Activated T-helper 1 cell treated with Interleukin-2 at 50 U/mL for 16 hours (primary cell): ENCODE measurements around the gene KRTAP29-1.

Experiments
- DNase-seq: peaks from one replicate; pipeline ENCODE4 v3.0.0-alpha.2; 2020; ENCODE audit warnings: low read depth

KRTAP29-1 gene

DNA sequence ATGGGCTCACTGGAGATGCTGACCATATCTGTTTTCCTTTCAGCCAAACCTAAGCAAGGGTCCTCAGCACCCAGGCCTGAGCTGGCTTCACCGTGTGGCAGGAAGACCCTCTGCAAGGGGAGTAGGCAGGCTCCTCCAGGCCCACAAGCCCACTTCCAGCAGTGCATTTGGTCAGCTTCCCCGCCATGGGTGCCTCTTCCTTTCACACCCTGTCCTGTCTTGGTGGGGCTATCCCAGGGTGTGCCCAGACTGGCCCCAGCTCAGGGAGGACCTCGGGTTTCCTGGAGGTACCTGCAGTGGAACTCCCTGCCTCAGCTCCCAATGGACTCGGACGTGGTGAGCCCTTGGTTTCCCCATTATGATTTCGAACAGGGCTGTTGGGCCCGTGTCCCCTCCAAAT lies 25.6 kb upstream of the KRTAP29-1 start:
- no peak for DNase-seq

DNA sequence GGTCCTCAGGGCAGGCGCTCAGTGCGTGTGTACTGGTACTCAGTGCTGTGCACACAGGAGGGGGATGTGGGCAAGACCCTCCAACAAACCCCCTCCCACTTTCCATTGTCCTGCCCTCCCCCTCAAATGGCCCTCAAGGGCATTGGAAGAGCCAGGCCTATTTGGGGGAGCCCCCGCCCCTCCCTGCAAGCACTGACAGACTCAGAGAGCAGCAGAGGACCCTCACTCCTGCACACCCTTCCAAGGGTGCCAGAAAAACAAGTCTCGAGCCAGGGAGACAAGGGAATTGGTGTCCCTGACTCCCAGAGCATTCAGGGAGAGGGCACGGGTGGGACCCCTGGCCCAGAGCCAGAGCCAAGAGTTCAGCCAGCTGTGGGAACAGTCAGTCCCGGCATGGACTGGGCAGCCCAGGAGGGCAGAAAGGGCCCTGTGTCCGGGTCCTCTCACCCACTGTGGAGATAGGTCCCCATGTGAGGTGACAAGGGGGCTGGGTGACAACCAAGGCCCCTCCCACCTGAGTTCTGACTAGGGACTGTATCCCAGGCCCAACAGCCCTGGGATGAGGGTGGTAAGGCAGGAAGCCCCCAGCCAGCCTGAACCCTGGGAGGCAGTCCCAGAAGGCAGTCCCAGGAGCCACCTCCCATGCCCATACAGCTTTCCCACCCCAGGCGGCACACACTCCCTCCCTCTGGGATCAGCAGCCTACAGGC lies 24.9 kb upstream of the KRTAP29-1 start:
- DNase-seq: no peak

DNA sequence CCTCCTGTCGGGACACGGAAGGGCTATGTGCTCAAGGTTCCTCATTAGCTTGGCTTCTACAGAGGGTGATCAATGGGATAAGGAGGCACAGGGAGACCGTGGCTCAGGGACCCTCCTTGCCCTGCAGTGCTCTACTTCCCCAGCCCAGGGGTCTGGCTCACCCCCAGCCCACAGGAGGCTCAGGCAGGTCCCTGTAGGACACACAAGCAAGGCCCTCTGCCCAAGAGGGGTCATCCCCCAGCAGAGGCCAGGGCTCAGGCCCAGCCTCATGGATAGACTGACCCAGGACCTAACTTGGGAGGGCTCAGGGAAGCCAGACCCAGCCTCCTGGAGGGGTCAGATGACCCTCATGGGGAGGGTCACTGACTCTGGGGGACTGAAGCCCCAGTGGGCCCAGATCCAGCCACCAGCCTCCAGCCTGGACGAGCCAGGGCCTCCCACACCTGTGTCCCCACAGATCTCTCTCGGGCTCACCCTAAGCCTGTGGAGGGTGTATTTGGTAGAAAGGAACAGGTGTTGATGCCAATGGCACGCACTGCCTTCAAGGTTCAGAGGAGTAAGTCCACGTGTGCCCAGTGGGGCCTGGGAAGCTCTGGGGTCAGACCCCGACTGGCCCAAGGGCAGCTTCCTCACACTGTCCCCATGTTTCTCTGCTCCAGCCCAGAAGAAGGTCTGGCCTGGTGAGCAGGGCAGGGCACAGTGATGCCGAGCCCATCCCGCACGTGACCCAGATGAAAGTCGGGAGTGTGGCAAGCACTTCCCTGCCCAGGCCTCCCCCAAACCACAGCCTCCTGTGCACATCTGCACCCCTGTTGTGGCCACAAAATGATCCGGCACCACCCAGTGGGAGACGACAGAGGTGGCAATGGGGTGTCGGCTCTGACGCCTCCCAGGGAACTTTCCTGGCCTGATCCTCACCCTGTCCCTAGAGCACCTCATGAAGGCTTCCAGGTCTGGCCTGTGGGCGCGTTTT lies 23.8 kb upstream of the KRTAP29-1 start:
- no peak for DNase-seq

DNA sequence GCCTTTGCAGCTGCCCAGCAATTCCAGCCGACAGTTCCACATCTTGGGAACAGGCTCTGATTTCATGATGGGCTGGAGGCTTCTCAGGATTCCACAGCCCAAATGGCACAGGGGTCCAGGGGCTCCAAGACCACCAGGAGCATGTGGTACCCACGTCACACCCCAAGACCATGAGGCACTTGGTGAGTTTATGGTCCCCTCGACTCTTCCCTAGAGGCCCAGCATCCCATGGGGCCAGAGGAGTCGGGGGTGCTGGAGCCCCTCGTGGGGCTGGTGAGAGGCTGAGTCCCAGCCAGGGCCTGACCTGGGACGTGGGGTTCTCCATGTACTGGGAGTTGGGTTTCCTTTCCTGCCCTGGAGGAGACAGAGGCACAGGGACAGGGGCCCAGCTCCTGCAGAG lies 23.0 kb upstream of the KRTAP29-1 start:
- no peak for DNase-seq

DNA sequence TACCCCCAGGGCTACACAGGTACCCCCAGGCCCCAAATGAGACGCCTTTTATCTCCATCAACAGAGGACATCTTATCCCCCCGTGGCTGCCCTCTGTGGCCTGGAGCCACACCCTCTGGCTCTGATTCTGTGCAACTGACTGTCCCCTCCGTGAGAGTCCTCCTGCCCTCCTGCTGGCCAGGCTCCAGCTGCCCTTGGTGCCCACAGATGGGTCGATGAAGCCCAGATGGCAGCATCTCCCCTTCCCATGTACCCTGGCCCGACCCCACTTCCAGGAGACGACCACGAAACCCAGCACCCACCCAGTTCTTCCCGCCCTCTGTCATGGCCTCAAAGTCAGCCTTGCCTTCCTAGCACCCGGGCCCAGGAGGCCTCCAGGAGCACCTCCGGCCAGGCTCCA lies 22.5 kb upstream of the KRTAP29-1 start:
- DNase-seq: no peak

DNA sequence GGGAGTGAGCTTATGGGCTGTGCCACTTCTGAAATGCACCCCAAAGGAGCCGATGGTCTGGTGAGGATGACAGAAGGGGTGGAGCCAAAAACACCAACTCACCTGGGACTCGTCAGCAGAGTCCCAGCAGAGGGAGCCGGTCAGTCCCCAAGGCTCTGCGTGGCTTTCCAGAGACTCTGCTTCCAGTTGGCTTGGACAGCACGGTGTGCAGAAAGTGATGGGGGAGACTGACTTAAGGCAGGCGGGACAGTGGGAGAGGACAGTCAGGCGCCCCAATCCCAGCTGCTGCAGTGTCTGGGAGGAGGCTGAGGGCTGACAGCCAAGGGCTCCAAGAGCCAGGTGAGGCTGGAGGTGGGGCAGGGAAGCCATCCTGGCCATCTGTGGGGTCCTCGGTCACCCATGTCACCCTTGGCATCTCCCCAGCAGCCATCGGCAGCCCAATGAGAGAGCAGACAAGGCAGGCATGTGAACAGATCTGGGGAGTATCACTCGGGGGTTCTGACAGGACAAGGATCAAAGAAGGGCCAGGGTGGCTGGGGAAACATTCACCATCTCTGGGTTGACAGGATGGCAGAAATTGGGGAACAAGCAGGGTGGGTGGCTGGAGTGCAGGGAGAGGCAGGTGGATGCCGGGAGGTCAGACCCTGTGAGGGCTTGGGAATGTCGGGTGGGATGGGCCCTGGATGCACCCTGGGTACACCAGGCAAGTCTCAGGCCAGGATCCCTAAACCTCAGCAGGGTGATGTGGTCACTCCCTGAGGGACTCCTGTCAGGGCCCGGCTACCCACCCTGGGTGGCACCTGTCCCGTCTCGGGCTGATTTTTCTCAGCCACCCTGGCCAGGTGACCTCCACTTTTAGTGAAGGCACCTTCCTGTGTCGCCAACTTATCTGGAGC lies 21.8 kb upstream of the KRTAP29-1 start:
- no peak for DNase-seq

DNA sequence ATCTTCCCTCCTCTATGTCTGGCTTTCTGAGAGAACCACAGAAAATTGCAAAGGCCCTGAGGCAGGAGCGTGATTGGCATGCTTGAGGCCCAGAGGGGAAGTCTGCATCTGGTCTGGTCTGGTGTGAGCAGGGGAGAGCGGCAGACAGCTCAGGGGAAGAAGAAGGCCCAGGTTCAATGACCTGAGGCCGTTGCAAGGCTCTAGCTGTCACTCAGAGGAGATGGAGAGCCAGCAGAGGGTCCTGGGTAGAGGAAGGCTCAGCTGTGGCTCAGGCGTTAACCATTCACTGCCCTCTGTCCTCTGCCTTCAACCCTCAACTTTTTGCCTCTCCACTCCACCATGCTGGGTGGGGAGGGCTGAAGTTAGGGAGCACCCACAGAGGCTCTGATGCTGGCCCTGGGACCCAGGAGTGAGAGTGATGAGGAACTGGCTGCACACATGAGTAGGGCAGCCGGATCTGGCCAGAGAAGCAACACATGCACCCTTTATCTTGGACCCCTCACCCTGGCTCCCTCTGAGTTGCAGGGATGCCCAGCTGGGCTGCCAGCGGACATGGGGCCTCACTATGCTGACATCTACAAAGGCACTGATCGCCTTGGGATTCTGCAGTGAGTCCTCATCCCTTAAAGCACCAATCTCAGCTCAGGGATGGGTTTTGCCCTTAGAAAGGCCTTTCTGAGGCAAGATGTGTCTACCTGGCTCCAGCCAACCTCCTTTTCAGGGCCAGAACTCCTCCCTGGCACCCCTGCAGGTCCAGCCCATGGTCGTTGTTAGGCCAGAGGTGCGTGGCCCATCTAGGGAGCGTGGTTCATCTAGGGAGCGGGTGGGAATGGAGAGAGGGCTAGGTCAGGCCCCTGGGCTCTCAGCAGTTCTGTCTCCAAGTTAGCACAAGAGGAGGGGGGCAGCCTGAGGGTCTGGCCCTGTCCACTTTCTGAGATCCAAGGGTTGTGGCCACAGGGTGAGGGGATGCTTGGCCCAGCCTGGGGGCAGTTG lies 20.5 kb upstream of the KRTAP29-1 start:
- no peak for DNase-seq

DNA sequence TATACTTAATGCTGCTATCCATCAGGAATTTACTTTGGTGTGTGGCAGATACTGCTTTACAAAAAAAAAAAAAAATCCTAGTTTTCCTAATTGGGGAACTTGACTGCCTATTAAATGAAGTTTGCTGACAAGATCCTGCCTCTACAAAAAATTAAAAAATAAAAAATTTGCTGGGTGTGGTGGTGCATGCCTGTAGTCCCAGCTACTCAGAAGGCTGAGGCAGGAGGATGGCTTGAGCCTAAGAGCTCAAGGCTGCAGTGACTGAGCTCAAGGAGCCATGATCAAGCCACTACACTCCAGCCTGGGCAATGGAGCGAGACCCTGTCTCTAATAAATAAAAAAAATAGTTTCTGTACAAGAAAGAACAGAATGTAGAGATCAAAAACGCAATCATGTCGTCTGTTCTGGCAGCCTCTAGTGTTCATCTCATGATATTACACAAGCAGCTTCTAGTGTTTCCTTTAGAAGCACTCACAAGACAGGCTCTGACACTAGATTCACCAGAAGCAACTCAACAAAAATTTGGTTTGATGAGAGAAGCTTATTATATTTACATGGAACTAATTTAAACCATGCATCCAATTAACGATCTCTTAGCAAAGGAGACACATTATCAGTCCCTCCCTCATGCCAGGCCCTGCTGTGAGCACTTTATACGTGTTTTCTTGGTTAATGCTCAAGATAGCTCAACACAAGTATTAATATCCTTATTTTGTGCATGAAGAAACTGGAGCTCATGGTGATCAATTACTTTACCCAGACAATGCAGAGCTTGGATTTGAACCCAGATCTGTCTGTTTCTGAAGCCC lies 19.6 kb upstream of the KRTAP29-1 start:
- no peak for DNase-seq

DNA sequence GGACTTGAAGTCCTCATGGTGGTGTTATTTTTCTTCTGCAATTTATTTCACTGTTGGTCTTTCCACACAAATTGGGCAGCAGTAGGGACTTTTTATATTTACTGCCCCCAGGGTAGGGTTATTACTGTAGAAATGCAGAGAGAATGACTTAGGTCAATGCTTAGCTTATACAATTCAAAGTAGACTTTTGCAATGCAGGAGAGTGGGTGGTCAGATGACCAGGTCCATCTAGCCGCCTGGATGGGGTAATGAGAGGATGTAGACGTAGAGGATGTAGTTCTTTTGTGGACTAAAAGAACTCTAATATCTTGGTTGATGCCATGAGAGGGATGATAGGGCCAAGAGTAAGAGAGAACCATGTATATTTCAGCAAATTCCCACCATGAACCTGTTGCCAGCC lies 15.6 kb upstream of the KRTAP29-1 start:
- DNase-seq: no peak

DNA sequence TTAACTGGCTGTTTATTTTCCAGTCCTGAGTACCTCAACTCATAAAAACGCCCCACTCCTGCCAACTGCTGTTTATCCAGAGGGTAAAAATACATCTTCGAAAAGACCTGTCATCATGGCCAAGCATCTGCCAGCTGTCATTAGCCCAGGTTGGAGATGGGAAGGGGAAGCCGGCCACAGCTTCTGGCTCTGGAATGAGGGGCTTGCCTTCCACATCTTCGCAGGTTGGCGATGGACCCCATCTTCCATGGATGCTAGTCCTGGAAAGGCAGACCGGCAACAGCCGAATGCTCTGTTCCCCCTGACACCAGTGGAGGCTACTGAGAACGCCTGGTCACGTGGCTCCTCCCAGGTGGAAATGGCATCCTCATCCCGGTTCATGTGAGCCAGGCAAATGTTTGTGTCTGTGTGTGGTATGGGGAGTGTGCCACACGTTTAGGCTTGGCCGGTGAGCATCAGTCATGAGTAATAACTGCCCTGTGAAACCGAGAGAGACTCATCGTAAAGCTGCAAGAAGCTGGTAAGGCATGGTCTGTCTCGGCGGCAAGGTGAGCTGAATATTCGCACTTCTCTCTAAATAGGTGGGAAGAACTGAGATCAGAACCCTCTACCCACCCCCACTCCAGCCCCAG lies 13.3 kb upstream of the KRTAP29-1 start:
- no peak for DNase-seq

DNA sequence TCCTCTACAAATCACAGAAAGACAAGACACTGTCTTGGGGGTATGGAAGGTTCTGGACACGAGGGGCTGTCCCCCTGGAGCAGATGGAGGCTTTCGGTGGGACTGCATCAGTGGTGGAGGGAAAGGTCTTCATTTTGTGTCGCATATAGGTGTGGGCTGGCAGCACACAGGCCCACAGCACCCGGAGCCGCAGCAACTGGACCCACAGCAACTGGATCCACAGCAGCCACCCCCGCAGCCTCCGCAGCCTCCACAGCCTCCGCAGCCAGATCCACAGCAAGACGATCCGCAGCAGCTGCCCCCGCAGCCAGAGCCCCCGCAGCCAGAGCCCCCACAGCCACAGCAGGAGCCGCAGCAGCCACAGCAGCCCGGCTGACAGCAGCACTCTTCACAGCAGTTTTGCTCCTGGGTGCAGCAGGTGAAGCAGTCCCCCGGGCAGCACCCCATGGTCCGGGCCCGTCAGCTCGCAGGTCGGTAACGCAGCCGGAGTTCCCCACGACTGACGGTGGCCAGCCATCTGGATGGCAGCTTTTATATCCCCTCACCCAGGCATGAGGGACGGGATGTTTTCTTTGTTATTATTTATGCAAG lies 12.6 kb upstream of the KRTAP29-1 start, which contains the start of gene KRTAP17-1:
Gene KRTAP17-1, minus strand, starts transcription at position 507 of the 591 bp plus-strand sequence. Its CDS starts 60 bp downstream, at position 447.
- no peak for DNase-seq

DNA sequence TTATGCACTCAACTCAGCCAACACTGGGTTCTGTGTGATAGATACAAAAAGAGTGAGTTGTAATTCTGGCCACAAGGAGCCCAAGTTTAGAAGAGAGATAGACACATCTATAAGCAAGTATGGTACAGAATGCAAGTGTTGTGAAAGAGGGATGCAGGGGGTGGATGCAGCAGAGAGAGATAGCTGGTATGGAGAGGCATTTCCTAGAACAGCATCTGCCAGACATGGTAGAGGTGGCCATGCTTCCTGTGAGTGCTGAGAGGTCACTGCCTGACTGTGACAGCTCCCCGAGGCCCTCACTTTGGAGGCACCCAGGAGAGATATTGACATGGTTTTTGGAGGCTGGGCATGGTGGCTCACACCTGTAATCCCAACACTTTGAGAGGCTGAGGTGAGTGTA lies 8.5 kb upstream of the KRTAP29-1 start:
- no peak for DNase-seq

DNA sequence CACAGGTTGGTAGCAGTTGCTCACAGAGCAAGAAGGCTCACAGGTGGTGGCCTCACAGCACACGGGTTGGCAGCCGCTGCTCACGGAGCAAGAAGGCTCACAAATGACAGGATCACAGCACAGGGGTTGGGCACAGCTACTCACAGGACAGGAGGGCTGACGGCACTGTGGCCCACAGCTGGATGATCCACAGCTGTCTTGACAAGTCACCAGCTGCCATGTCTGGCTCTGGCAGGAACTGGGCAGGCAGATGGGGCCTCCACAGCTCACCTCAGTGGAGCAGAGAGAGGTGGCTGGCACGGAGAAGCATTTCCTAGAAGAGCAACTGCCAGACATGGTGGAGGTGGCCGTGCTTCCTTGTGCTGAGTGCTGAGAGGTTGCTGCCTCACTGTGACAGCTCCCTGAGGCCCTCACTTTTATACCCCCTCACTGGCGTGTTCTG lies 6.3 kb upstream of the KRTAP29-1 start, which contains the start of gene KRTAP16-1:
Gene KRTAP16-1, minus strand, starts transcription at position 392 of the 442 bp plus-strand sequence. Its CDS starts 56 bp downstream, at position 336.
- peak; percentile 45 for DNase-seq

DNA sequence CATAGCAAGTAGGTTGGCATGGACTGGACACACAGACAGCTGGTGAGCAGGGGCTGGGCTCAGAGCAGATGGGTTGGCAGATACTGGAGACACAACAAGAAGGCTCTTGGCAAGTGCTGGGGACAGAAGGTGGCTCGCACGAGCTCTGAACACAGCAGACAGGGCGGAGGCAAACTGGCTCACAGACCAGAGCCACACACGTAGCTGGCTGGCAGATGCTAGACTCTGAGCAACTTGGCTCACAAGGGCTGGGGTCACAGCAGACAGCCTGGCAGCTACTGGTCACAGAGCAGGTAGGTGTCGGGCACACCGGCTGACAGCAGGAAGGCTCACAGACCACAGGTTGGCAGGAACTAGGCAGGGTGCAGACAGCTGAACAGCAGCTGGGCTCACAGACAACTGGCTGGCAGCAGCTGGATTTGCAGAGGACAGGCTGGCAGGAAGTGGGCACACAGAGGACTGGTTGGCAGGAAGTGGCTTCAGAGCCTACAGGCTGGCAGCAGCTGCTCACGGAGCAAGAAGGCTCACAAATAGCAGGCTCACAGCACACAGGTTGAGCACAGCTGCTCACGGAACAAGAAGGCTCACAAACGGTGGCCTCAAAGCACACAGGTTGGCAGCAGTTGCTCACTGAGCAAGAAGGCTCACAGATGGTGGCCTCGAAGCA lies 5.7 kb upstream of the KRTAP29-1 start:
- DNase-seq: peak; percentile 76

DNA sequence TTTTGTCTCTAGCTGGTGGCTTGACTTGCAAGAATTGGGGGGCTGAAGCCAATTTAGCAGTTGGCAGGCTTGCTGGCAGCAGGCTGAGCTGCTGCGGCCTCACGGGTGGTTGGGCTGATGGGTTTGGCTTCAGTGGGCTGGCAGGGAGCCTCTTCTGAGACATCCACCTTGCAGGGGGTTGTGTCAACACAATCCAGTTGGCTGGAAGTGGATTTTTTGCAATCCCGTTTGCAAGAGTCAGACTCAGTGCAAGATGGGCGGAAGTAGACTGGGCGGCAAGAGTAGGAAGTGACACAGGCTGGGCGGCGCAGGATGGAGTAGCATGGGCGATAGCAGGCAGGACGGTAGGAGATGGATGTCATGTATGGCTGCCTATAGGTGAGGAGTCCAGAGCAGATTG lies 5.0 kb upstream of the KRTAP29-1 start:
- DNase-seq: no peak

DNA sequence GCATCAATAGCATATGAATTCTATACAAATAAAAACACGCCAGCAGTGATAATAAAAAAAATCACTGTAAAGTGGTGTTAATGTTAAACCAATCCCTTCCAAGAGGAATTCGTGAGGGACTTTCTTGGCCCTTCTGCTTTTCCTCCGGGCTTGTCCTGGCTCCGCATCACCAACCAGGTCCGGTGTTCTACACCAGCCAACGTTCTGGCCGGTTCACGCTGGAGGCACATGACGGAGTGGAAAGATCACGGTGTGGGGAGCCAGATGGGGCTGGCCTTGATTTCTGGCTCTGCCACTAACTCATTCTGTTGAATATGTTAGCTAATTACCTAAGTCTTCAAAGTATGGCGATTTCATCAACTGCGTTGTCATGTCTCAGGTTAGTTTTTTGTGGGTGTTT lies 1.4 kb upstream of the KRTAP29-1 start:
- no peak for DNase-seq

DNA sequence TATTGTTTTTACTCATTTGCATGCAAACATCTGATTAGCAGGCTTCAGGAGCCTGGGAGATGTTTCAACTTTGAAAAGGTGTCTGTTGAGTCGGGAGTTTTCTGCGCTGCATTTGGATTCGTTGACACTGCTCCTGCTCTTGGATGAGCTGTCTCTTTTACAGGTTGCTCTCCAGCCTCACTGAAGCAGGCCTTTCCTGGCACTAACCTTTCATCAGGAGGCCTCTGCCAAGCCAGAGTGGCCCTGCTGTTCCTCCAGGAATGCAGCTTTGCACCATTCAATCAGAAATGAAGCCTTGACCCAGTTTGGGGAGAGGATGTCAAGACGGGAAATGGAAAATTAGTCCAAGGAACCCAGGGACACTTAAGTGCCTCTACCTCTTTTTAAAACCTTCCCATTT lies 330 bp upstream of the KRTAP29-1 start:
- no peak for DNase-seq

DNA sequence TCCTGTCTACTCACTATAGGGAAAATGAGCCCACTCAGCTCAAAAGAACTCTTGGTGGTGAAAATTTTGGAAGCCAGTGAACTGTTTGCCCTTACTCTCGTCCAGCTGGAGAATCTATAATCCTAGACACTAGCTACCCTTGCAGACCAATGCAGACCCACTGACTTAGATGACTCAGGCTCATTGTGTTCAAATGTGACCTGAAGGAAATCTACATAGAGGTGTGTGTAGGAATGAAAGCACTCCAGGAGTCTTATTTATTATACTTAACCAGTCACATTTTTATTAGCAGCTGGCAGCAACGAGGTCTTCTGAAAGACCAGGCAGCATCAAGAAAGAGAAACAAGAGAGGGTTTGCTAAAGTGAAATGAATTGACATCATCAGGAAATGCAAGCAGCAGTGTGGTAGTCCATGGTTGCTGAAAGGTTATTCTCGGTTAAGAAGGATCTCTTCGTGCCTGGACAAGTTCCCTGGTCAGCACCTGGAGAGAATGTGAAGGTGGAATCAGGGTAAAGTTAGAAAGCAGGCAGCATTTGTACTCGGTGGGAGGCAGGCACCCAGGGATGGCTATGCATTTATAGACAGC lies 1.4 kb downstream of the KRTAP29-1 start:
- DNase-seq: no peak
